HK-2 (cell line): ENCODE measurements around the gene LPCAT1.

Experiments
- DNase-seq: peaks from one replicate; pipeline ENCODE4 v3.0.0-alpha.2; 2018; ENCODE audit not compliant: unreplicated experiment

The LPCAT1 gene

GRCh38 chr5:1555011-1555807 lies 31.4 kb upstream of the LPCAT1 start:
- peak; percentile 92 for DNase-seq

- DNase-seq = no peak
Observed at GRCh38 chr5:1554410-1554967, 30.7 kb upstream of the LPCAT1 start.

GRCh38 chr5:1553539-1554409 lies 30.0 kb upstream of the LPCAT1 start:
- DNase-seq = no peak

DNA sequence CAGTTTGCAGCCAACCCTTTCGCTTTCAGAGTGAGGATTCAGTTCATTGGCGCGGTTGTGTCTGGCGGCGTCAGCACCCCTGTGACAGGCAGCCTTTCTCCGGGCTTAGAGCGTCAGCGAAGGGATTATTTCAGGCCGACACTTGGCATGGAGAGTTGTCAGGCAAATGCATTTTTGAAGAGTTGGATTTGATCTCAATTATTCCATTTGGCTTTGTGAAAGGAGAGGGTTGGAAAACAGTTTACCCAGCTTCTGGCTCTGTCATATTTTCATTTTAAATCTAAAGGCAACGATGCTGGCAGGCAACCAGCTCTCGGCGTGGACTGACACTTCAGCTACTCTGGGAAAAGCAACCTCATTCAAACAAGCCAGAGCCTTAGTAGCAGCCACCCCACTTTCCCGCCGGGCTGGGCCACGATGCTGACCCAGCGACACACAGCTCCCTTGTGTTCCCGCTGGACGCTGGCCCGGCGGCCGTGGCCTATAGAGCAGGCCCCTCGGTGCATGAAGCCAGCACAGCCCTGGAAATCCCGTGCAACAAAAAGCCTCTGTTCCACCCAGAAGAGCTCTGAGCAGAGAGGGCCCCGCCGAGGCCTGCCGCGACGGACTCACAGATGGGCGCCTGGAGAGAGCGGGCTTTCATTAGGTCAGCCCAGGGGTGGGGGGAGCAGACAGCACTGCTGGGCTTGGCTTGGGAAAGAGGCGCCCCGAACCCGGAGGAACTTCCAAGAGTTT lies 28.9 kb upstream of the LPCAT1 start:
- no peak for DNase-seq

- no peak for DNase-seq
Observed at GRCh38 chr5:1551426-1552301, 27.9 kb upstream of the LPCAT1 start.

DNA sequence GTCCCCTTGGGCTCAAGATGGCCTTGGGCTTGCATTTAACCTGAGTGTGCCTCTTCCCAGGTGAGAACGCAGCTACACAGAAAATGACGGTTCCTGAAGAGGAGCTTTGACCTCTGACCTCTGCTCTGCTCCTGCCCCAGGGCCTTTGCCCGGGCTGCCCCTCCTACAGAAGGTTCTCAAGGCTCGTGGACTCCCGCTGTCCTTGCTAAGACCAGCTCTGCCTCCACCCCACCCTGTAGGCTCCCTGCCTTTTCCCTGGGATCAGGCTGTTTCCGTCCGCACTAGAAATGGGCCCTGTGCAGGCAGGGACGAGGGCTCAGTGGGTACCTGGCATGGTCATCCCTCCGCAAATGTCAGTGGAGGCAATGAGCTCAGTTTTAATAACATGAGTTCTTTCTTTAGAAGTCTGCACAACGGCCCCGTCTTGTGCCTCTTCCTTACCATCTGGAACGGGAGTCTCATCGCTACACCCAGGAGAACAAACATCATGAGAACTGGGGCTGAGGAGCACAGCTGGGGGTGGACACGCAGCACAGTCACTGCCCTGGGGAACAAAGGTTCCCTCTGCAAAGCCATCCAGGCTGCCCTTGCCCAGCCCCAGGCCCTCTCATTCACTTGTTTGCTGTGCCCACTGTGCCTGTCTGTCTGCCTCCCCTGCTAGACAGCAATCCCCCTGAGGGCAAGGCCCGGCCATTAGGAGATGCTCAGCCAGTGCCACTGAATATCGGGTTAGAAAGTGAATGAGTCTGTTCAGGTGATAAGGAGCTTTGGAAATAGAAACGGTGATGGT lies 26.7 kb upstream of the LPCAT1 start:
- no peak for DNase-seq

GRCh38 chr5:1549475-1550030 lies 25.8 kb upstream of the LPCAT1 start:
- no peak for DNase-seq

GRCh38 chr5:1548702-1549474 lies 25.1 kb upstream of the LPCAT1 start:
- DNase-seq = no peak

GRCh38 chr5:1547655-1548054 lies 23.9 kb upstream of the LPCAT1 start:
- no peak for DNase-seq

DNA sequence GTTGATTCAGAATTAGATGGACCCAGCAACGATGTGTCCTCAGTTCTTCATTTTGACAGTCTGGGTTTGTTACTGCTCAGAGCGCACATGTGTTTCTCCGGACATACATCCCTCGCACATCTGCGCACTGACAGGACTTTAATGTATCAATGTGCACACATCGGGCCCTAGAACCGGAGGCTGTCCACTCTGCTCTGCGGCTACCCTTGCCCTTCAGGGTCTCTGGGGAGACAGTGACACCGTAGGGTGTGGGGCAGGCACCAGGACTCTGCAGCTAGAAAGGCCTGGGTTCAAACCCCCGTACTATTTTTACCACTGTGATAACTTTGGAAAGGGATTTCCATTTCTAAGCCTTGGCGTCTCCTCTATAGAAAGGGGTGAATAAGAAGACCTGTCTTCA lies 23.5 kb upstream of the LPCAT1 start:
- DNase-seq = no peak

- no peak for DNase-seq
Observed at GRCh38 chr5:1546556-1546955, 22.8 kb upstream of the LPCAT1 start.

DNA sequence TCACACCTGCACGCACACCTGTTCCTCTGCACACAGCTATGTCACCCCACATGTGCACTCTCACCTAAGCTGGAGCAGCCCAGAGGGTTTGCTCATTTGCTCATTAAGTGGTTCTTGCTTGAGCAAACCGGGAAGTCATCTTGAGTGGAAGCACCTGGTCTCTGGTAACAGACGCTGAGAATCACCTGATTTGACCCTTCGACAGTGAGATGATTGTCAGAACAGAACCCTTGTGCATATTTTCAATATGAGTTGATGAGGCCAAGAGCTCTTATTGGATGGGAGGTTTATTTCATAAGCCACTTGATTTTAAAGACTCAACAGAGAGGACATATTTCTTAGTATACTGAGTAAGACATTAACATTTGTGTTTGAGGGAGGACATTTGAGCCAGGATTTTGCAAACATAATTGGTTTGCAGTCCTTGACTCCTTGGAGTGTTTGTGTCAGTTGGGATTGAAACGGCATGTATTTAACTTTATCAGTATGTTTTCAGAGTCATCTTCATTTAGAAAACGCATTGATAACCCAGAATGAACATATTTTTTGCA lies 22.1 kb upstream of the LPCAT1 start:
- no peak for DNase-seq

GRCh38 chr5:1545126-1545804 lies 21.5 kb upstream of the LPCAT1 start:
- DNase-seq = no peak

DNA sequence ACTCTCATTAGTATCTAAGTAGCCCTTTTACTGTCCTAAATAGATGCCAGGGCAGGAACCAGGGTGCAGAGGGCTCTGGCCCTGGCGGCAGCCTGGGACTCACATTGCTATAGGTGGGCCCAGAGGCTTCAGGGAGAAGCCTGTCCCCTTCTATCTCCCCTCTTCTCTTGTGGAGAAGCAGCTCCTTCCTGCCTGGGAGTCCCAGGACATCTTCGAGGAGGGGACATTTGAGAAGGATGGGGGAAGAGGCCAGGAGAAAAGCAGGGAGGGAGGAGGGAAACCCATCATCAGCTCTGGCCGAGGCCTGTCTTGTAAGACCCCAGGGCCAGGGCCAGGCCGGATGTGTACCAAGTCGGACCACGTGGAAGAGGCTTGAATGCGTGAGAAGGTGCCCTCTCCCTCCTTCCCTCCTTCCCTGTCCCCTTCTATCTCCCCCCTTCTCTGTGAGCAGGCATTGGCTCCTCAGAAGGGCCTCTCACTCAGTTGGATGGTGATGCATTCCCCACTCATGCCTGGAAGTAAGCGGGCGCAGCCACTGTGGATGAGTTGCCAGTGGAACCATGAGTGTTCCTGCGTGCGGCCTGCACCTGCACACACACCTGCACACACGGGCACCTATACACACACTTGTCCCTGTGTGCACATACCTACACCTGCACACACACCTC lies 20.7 kb upstream of the LPCAT1 start:
- no peak for DNase-seq

DNA sequence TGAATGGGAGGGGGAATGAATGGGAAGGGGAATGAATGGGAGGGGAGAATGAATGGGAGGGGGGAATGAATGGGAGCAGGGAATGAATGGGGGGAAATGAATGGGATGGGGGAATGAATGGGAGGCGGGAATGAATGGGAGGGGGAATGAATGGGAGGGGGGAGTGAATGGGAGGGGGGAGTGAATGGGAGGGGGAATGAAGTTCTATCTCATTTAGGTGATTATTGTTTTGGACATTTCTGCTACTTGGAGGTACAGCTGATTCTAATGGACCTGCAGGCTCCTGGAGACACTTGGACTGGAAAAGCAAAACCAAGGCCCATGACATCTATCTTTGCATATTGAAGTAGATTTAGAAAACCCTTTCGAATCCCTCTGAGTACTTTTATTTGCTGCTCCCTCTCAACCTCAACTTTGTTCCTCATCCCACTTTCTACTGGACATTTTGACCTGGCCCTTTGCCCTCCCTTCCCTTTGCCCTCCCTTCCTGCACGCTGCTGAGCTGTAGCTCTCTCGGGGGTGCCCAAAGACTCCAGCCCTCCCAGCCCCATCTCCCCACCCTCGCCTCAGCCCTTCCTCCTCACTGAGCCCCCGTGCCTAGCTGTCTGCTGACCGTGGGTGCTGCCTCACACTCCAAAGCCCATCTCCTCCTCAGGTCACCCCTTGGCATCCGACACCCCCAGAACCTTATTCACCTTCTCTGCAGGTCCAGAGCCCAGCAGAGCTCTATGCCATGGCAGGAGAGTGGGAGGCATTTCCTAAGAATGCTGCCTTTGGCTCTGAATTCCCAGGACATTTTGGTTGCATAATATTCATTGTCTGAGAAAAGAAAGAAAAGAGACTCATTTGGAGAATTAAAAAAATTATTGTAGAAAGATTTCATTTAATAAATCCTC lies 19.9 kb upstream of the LPCAT1 start:
- no peak for DNase-seq

- peak; percentile 46 for DNase-seq
Observed at GRCh38 chr5:1542781-1543180, 19.0 kb upstream of the LPCAT1 start.
